Activated T-helper 2 cell treated with anti-CD3 and anti-CD28 coated beads, Interferon-gamma antibody, Interleukin-2, Interleukin-4, amounts not matched to agents 10 μg/mL and 5 μg/mL and 100 μg/mL, durations not matched to agents 14 hours and 24 hours and 36 hours (primary cell): ENCODE measurements around the gene ACVR1C. TPM values are rescaled to one million over a fixed set of nuclear protein-coding genes. Genes with fewer than 3 reads are reported as not detected.

ENCODE experiments used
- DNase-seq: peaks from one replicate; pipeline ENCODE4 v3.0.0; 2021; ENCODE audit warnings: low spot score
- H3K27ac Mint-ChIP-seq: one replicate; pipeline ENCODE4 v1.8.0; 2021; ENCODE audit warnings: mixed read lengths
- H3K27me3 Mint-ChIP-seq: one replicate; pipeline ENCODE4 v1.8.0; 2021; ENCODE audit warnings: low read depth, mixed read lengths
- H3K36me3 Mint-ChIP-seq: one replicate; pipeline ENCODE4 v1.8.0; 2021; ENCODE audit warnings: low read depth, mixed read lengths
- H3K4me1 Mint-ChIP-seq: one replicate; pipeline ENCODE4 v1.8.0; 2021; ENCODE audit warnings: low read depth, mixed read lengths
- H3K4me3 Mint-ChIP-seq: one replicate; pipeline ENCODE4 v1.8.0; 2021; ENCODE audit warnings: low read depth, mild to moderate bottlenecking, moderate library complexity, mixed read lengths
- H3K9me3 Mint-ChIP-seq: one replicate; pipeline ENCODE4 v1.8.0; 2021; ENCODE audit warnings: mixed read lengths
- intact Hi-C: fragments of 100-400 bp; cut with micrococcal nuclease; formaldehyde crosslinking; loops from one replicate; pipeline ENCODE4 v1.15.1; 2023
- total RNA-seq: library from RNA; stranded (reverse); gene quantifications from 2 replicates; pipeline ENCODE4 v1.2.3, GENCODE V29; 2022

The ACVR1C gene
- total RNA-seq, 1 donor from 2014 or later: 0.94 TPM

- peak overlapping the region; percentile 5 for H3K27ac Mint-ChIP-seq
- peaks cover 60% of the 10 kb centered on the region for H3K4me1 Mint-ChIP-seq
- peaks cover 3% of the 10 kb centered on the region for H3K36me3 Mint-ChIP-seq
- intact Hi-C loops: no loop called here
- peaks cover 4% of the 10 kb centered on the region for H3K9me3 Mint-ChIP-seq
- H3K27me3 Mint-ChIP-seq: no peaks in the 10 kb centered on the region
- DNase-seq: no peak
- peak overlapping the region; percentile 31 for H3K4me3 Mint-ChIP-seq
Measured at GRCh38 chr2:157486596-157487270, 141.9 kb downstream of the ACVR1C start.

- Mint-ChIP-seq H3K4me3 (peak overlapping the region; percentile 68), H3K27ac (peak overlapping the region; percentile 91), H3K27me3 (no peaks in the 10 kb centered on the region), H3K36me3 (peaks cover 14% of the 10 kb centered on the region), H3K4me1 (peaks cover 70% of the 10 kb centered on the region), H3K9me3 (peaks cover 13% of the 10 kb centered on the region)
- no peak for DNase-seq
- intact Hi-C loops: loop anchor here (2.0 to 5.0 kb wide), 4 partner anchors 68 to 417 kb away; partner anchors contain the start of gene ERMN
Measured at GRCh38 chr2:157480182-157480961, 148.3 kb downstream of the ACVR1C start.

DNA sequence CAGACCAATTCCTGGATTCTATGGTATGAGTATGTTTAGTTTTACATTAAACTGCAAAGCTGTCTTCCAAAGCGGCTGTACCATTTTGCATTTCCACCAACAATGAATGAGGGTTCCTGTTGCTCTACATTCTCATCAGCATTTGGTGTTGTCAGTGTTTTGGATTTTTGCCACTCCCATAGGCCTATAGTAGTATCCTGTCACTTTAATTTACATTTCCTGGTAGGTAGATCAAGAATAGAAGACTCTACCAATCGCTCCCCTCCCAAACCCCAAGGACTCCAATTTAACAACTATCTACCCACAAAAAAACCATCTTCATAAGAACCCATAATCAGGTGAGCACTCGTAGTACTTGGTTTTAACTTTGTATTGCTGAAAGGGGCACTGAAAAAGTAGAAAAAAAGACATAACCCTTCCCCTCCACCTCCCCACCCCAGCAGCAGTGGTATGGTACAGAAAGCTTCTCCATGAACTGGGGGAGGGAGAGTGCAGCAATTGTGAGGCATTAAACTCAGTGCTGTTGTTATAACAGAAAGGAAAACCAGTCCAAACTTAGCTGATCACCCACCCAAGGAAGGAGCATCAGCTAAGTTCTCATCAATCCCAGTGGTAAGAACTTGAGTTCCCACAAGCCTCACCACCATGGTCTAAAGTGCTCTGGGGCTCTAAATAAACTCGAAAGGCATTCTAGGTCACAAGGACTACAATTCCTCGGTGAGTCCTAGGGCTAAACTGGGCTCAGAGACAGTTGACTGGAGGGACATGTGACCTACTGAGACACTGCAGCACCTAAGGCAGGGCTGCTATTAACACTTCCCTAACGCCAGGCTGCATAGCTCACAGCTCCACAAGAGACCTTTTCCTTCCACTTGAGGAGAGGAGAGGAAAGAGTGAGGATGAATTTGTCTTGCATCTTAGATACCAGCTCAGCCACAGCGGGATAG, 149.3 kb downstream of the ACVR1C start:
- intact Hi-C loops: loop anchor here (2.0 to 5.0 kb wide), 4 partner anchors 67 to 418 kb away; partner anchors contain the start of gene ERMN
- Mint-ChIP-seq H3K4me1 (peaks cover 79% of the 10 kb centered on the region), H3K4me3 (peak overlapping the region; percentile 68), H3K36me3 (peaks cover 14% of the 10 kb centered on the region), H3K27ac (peak overlapping the region; percentile 91), H3K27me3 (no peaks in the 10 kb centered on the region), H3K9me3 (peaks cover 9% of the 10 kb centered on the region)
- no peak for DNase-seq

DNA sequence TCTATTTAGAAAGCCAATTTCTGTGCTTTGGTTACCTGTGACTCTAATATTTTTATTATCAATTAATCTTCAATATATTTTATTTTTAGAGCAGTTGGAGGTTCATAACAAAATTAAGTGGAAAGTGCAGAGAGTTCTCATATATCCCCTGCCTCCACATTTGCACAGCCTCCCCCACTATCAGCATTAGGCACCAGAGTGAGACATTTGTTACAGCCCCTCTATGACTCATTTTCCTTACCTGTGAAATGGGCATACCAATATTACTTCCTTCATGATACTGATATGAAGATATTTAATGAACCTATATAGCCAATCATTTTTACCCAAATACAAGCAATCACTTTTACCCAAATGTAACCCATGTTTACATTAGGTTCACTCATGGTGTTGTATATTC, 150.7 kb downstream of the ACVR1C start:
- intact Hi-C loops: loop anchor here (1.0 kb wide), 4 partner anchors 9 to 39 kb away; partner anchors contain the start of gene CYTIP
- H3K36me3 Mint-ChIP-seq: peaks cover 11% of the 10 kb centered on the region
- no peak for DNase-seq
- no peaks in the 10 kb centered on the region for H3K27me3 Mint-ChIP-seq
- H3K4me3 Mint-ChIP-seq: no peak overlapping the region
- H3K4me1 Mint-ChIP-seq: peaks cover 91% of the 10 kb centered on the region
- peaks cover 9% of the 10 kb centered on the region for H3K9me3 Mint-ChIP-seq
- peak overlapping the region; percentile 91 for H3K27ac Mint-ChIP-seq

- Mint-ChIP-seq H3K4me3 (peak overlapping the region; percentile 47), H3K36me3 (peaks cover 10% of the 10 kb centered on the region), H3K27ac (peak overlapping the region; percentile 94)
Measured at GRCh38 chr2:157476953-157477709, 151.5 kb downstream of the ACVR1C start.

More at GRCh38 chr2:157476953-157477709, 151.5 kb downstream of the ACVR1C start:
- peaks cover 89% of the 10 kb centered on the region for H3K4me1 Mint-ChIP-seq
- no peak for DNase-seq
- peaks cover 9% of the 10 kb centered on the region for H3K9me3 Mint-ChIP-seq
- intact Hi-C loops: loop anchor here (1.0 kb wide), 4 partner anchors 8 to 38 kb away; partner anchors contain the start of gene CYTIP
- no peaks in the 10 kb centered on the region for H3K27me3 Mint-ChIP-seq

Other genes with a start within 250 kb of the ACVR1C start
- gene CYTIP, start 184.8 kb downstream of the ACVR1C start, total RNA-seq: 199 and 206 TPM in 2 replicates
- 26.7 and 27.1 TPM in 2 replicates for gene ACVR1, start 247.5 kb upstream of the ACVR1C start, total RNA-seq